DOHH2 (cell line): Measurements from ENCODE around the gene EPB41L2.

Experiments
- H3F3A ChIP-seq: fragments of 200-600 bp; sonication (generic), shearing (Covaris generic); 2 replicates; pipeline ENCODE4 v1.6.0; 2016; ENCODE audit warnings: antibody characterized with exemption, mild to moderate bottlenecking; ENCODE audit not compliant: control insufficient read depth, insufficient read depth
- H3K27ac ChIP-seq: fragments of 200-600 bp; sonication (generic); 2 replicates; pipeline ENCODE4 v1.5.1; 2014; ENCODE audit warnings: low read depth, mild to moderate bottlenecking, low read length, moderate library complexity
- H3K27me3 ChIP-seq: fragments of 200-600 bp; sonication (generic); 2 replicates; pipeline ENCODE4 v1.6.1; 2014; ENCODE audit warnings: mild to moderate bottlenecking, low read length, mixed read lengths; ENCODE audit not compliant: control insufficient read depth
- H3K36me3 ChIP-seq: fragments of 200-600 bp; sonication (generic); 2 replicates; pipeline ENCODE4 v1.6.1; 2014; ENCODE audit warnings: mild to moderate bottlenecking, low read length, moderate library complexity, mixed read lengths; ENCODE audit not compliant: control insufficient read depth
- H3K4me1 ChIP-seq: fragments of 200-600 bp; sonication (generic); 2 replicates; pipeline ENCODE4 v1.6.1; 2014; ENCODE audit warnings: mild to moderate bottlenecking, low read length, mixed read lengths; ENCODE audit not compliant: control insufficient read depth
- H3K4me2 ChIP-seq: fragments of 200-600 bp; sonication (generic); 2 replicates; pipeline ENCODE4 v1.6.0; 2014; ENCODE audit warnings: mild to moderate bottlenecking, low read length, moderate library complexity
- H3K4me3 ChIP-seq: fragments of 200-600 bp; sonication (generic); 2 replicates; pipeline ENCODE4 v1.5.1; 2014; ENCODE audit warnings: mild to moderate bottlenecking, low read length, mixed read lengths
- H3K79me2 ChIP-seq: fragments of 200-600 bp; sonication (generic); 2 replicates; pipeline ENCODE4 v1.6.1; 2014; ENCODE audit warnings: mild to moderate bottlenecking, low read length, mixed read lengths; ENCODE audit not compliant: control insufficient read depth
- H3K9me2 ChIP-seq: fragments of 200-600 bp; sonication (generic); replicated peaks from 2 replicates; pipeline ENCODE4 v1.6.1; 2014; ENCODE audit warnings: mild to moderate bottlenecking, low read length, mixed read lengths; ENCODE audit not compliant: control insufficient read depth
- H3K9me3 ChIP-seq: fragments of 200-600 bp; sonication (generic); 2 replicates; pipeline ENCODE4 v1.6.1; 2014; ENCODE audit warnings: antibody characterized with exemption, low read length, mixed read lengths; ENCODE audit not compliant: control insufficient read depth, insufficient read depth
- H4K20me1 ChIP-seq: fragments of 200-600 bp; sonication (generic); 2 replicates; pipeline ENCODE4 v1.6.0; 2014; ENCODE audit warnings: low read depth, mild to moderate bottlenecking, antibody characterized with exemption, low read length, moderate library complexity; ENCODE audit not compliant: control insufficient read depth, insufficient read depth
- CTCF ChIP-seq: fragments of 200-600 bp; sonication (generic); IDR thresholded peaks from one replicate; pipeline ENCODE4 v1.5.1; 2014; ENCODE audit warnings: antibody characterized with exemption, mild to moderate bottlenecking, low read depth, low read length; ENCODE audit not compliant: poor library complexity, severe bottlenecking
- EZH2phosphoT487 ChIP-seq: fragments of 200-600 bp; sonication (generic); IDR thresholded peaks from 2 replicates; pipeline ENCODE4 v1.6.1; 2017; ENCODE audit warnings: borderline replicate concordance, mild to moderate bottlenecking, antibody characterized with exemption, low read length, moderate library complexity, mixed read lengths

EPB41L2 gene

GRCh38 chr6:130848945-130849344, 214.1 kb downstream of the EPB41L2 start:
- no peak overlapping the region for H3K4me2 ChIP-seq
- H3K4me1 ChIP-seq, result peaks cover 6% of the 10 kb centered on the region; the same call in 1 of the 2 replicates
- no peak overlapping the region for H3K27ac ChIP-seq
- H3K79me2 ChIP-seq, result no peaks in the 10 kb centered on the region
- no peaks in the 10 kb centered on the region for H3K27me3 ChIP-seq
- no peak overlapping the region for H3K4me3 ChIP-seq
- H3K9me3 ChIP-seq, result no peaks in the 10 kb centered on the region
- no peaks in the 10 kb centered on the region for H4K20me1 ChIP-seq
- TF ChIP-seq EZH2phosphoT487 (no peak), CTCF (no peak)
- no peaks in the 10 kb centered on the region for H3K9me2 ChIP-seq
- no peaks in the 10 kb centered on the region for H3F3A ChIP-seq
- H3K36me3 ChIP-seq, result no peaks in the 10 kb centered on the region; the same call in 1 of the 2 replicates

- Histone ChIP-seq H3K27me3 (no peaks in the 10 kb centered on the region), H3K27ac (no peak overlapping the region), H3K9me3 (no peaks in the 10 kb centered on the region), H3K4me3 (no peak overlapping the region), H3F3A (no peaks in the 10 kb centered on the region), H4K20me1 (no peaks in the 10 kb centered on the region), H3K36me3 (no peaks in the 10 kb centered on the region; the same call in 1 of the 2 replicates), H3K9me2 (no peaks in the 10 kb centered on the region), H3K4me1 (peaks cover 6% of the 10 kb centered on the region; the same call in 1 of the 2 replicates), H3K79me2 (no peaks in the 10 kb centered on the region), H3K4me2 (no peak overlapping the region)
- TF ChIP-seq EZH2phosphoT487, result no peak
- TF ChIP-seq CTCF, result no peak
Observed at GRCh38 chr6:130847001-130847910, 215.8 kb downstream of the EPB41L2 start.

GRCh38 chr6:130846501-130846900, 216.5 kb downstream of the EPB41L2 start:
- no peak for TF ChIP-seq EZH2phosphoT487
- no peak for TF ChIP-seq CTCF
- H3K4me1 ChIP-seq, result peaks cover 6% of the 10 kb centered on the region; the same call in 1 of the 2 replicates
- no peaks in the 10 kb centered on the region for H3F3A ChIP-seq
- no peaks in the 10 kb centered on the region for H3K9me2 ChIP-seq
- no peak overlapping the region for H3K4me2 ChIP-seq
- H3K36me3 ChIP-seq, result no peaks in the 10 kb centered on the region; the same call in 1 of the 2 replicates
- H3K4me3 ChIP-seq, result no peak overlapping the region
- H4K20me1 ChIP-seq, result no peaks in the 10 kb centered on the region
- no peaks in the 10 kb centered on the region for H3K9me3 ChIP-seq
- no peaks in the 10 kb centered on the region for H3K79me2 ChIP-seq
- H3K27me3 ChIP-seq, result no peaks in the 10 kb centered on the region
- no peak overlapping the region for H3K27ac ChIP-seq
